C4-2B (cell line): Measurements from ENCODE around the gene RGP1.

ENCODE experiments used
- ZFX ChIP-seq: fragments of 450-650 bp; IDR thresholded peaks from 2 replicates; pipeline ENCODE4 v1.6.1; 2017
- TF ChIP-seq, protein P1 (sequence below): fragments of 450-650 bp; conservative IDR thresholded peaks from 2 replicates; pipeline ENCODE4 v1.5.1; 2017; ENCODE audit warnings: mild to moderate bottlenecking

DNA sequence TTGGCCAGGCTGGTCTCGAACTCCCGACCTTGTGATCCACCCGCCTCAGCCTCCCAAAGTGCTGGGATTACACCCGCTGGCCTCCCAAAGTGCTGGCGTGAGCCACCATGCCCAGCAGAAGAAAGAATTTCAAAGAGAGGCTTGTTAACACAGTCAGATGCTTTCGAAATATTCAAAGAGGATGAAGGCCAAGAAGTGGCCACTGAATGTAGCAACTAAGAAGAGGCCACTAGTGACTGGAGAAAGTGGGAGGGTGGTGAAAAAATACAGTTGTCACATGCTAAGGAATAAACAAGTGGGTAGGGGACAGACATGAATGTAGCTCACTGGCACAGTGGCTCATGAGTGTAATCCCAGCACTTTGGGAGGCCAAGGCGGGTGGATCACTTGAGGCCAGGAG, 46.4 kb upstream of the RGP1 start:
- TF ChIP-seq, protein P1, sequence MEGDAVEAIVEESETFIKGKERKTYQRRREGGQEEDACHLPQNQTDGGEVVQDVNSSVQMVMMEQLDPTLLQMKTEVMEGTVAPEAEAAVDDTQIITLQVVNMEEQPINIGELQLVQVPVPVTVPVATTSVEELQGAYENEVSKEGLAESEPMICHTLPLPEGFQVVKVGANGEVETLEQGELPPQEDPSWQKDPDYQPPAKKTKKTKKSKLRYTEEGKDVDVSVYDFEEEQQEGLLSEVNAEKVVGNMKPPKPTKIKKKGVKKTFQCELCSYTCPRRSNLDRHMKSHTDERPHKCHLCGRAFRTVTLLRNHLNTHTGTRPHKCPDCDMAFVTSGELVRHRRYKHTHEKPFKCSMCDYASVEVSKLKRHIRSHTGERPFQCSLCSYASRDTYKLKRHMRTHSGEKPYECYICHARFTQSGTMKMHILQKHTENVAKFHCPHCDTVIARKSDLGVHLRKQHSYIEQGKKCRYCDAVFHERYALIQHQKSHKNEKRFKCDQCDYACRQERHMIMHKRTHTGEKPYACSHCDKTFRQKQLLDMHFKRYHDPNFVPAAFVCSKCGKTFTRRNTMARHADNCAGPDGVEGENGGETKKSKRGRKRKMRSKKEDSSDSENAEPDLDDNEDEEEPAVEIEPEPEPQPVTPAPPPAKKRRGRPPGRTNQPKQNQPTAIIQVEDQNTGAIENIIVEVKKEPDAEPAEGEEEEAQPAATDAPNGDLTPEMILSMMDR = no peak
- TF ChIP-seq ZFX = no peak
